ENCODE data around the gene TMEM50B. TPM values are rescaled to one million over a fixed set of nuclear protein-coding genes. Genes with fewer than 3 reads are reported as not detected.
A peak's percentile ranks its signal among the peaks of the same experiment; 100 is the strongest.

TMEM50B gene
- total and polyA plus RNA-seq, 7 donors: 9.0 to 106 (median 63.3) TPM

DNA sequence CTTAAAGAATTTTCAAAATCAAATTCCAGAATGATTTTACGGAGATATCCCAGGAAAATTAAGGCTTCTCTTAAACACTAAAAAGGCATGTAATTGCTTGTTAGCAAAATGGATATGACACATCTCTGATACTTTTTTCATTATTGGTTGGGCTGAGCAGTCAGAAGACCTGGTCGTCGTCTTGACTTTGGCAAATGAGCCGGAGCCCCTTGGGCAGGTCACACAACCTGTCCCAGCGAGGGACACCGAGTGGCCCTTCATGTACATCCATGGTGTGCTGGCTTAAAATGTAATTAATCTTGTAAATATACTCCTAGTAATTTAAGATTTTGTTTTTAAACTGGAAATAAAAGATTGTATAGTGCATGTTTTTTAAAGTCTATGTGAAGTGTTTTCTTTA, 42.6 kb downstream of the TMEM50B start:
- WGBS, 2 donors: 82 to 87% methylated on average over 6 of the region's 6 CpGs
- no peak for TF ChIP-seq EP300 (IDR thresholded peaks at IDR 0.05)
- TF ChIP-seq, protein P1, sequence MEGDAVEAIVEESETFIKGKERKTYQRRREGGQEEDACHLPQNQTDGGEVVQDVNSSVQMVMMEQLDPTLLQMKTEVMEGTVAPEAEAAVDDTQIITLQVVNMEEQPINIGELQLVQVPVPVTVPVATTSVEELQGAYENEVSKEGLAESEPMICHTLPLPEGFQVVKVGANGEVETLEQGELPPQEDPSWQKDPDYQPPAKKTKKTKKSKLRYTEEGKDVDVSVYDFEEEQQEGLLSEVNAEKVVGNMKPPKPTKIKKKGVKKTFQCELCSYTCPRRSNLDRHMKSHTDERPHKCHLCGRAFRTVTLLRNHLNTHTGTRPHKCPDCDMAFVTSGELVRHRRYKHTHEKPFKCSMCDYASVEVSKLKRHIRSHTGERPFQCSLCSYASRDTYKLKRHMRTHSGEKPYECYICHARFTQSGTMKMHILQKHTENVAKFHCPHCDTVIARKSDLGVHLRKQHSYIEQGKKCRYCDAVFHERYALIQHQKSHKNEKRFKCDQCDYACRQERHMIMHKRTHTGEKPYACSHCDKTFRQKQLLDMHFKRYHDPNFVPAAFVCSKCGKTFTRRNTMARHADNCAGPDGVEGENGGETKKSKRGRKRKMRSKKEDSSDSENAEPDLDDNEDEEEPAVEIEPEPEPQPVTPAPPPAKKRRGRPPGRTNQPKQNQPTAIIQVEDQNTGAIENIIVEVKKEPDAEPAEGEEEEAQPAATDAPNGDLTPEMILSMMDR (IDR thresholded peaks at IDR 0.05): no peak
- no peak for TF ChIP-seq POLR2A (IDR thresholded peaks at IDR 0.05)
- no peak for TF ChIP-seq POLR2AphosphoS5 (IDR thresholded peaks at IDR 0.05)
- intact Hi-C loops (cut with DNase I): loop anchor here (5.0 kb wide), 1 partner anchor 35 kb away; the partner anchor contains the start of gene IFNGR2
- no peak for DNase-seq
- peaks cover 16 to 63% (median 34%) of the 10 kb centered on the region in 4 donors for H3K36me3 ChIP-seq
- H3K9me3 ChIP-seq: no peaks in the 10 kb centered on the region
- no peaks in the 10 kb centered on the region for H3K27me3 ChIP-seq
- H3K4me3 ChIP-seq: no peak overlapping the region
- peaks cover 0 to 24% (median 23%) of the 10 kb centered on the region in 4 donors for H3K4me1 ChIP-seq
- no peak overlapping the region for H3K27ac ChIP-seq

DNA sequence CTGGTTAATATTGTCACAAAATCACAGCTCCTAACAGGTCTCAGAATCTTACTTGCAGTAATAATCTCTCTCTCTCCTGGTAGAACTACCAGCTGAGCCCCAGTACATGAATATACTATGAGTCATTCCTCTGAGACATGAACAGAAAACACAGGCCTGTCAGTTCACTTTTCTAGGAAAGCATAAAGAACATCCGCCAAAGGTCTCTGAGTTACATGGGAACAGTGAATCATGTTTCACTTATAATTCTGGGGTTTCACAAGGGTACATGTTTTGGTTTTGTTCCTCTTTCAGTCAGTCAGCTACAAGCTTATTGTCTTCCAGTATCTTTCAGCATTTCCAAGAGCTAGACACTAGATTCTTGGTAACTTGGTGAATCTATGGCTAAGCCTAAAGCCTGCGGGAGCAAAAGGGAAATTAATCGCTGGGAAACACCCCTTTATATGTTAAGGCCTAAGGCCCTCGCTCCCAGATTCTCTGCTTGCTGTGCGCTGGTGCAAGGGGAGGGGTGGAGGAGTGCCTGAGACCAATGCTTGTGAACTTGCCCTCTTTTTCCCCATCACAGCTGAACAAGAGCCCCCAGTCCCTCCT, 44.9 kb downstream of the TMEM50B start:
- intact Hi-C loops (cut with DNase I): loop anchor here (5.0 kb wide), 1 partner anchor 33 kb away; the partner anchor contains the start of gene IFNGR2
- 77 to 85% methylated on average over 5 of the region's 5 CpGs for WGBS, 2 donors
- DNase-seq: no peak
- H3K27me3 ChIP-seq: no peaks in the 10 kb centered on the region
- peaks cover 0 to 24% (median 24%) of the 10 kb centered on the region in 4 donors for H3K4me1 ChIP-seq
- no peaks in the 10 kb centered on the region for H3K9me3 ChIP-seq
- peaks cover 20 to 85% (median 46%) of the 10 kb centered on the region in 4 donors for H3K36me3 ChIP-seq
- H3K4me3 ChIP-seq: no peak overlapping the region
- H3K27ac ChIP-seq: peak overlapping the region; percentile 70 to 83 (median 80)
- TF ChIP-seq POLR2AphosphoS5 (IDR thresholded peaks at IDR 0.05): peak; percentile 41 to 83 (median 62)
- TF ChIP-seq, protein P1 (IDR thresholded peaks at IDR 0.05): no peak
- peak in 1 of 4 donors; percentile 13 for TF ChIP-seq EP300 (IDR thresholded peaks at IDR 0.05)
- TF ChIP-seq POLR2A (IDR thresholded peaks at IDR 0.05): no peak

DNA sequence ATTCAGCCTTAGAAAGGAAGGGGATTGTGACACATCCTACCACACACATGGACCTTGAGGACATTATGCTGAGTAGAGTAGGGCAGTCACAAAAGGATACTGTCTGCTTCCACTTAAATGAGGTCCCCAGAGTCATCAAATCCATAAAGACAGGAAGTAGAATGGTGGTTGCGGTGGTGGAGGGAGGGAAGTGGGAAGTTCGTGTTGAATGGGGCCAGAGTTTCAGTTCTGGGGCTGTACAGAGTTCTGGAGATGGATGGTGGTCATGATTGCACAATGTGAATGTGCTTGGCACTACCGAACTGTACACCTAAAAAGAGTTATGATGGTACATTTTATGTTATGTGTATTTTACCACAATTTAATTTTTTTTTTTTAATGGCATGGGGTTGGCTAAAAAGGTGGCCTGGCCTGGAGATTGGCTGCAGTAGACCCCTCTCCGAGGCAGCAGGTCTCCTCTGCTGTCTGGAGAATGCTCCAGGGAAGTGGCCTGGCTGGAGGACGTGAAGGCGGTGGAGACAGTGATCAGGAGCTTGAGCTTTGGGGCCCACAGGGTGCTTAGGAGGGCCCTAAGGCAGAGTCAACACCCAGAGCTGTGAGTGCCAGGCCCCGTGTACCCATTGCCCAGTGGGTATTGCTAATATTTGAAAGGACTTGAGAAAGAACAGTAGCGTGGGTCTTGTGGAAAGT, 46.2 kb downstream of the TMEM50B start:
- peaks cover 0 to 36% (median 33%) of the 10 kb centered on the region in 4 donors for H3K4me1 ChIP-seq
- peak overlapping the region; percentile 70 to 83 (median 80) for H3K27ac ChIP-seq
- peaks cover 20 to 91% (median 44%) of the 10 kb centered on the region in 4 donors for H3K36me3 ChIP-seq
- no peak for DNase-seq
- 86 to 87% methylated on average over 8 of the region's 8 CpGs for WGBS, 2 donors
- no peak overlapping the region for H3K4me3 ChIP-seq
- H3K27me3 ChIP-seq: no peaks in the 10 kb centered on the region
- no peak for TF ChIP-seq POLR2AphosphoS5 (IDR thresholded peaks at IDR 0.05)
- no peaks in the 10 kb centered on the region for H3K9me3 ChIP-seq
- intact Hi-C loops (cut with DNase I): no loop called here

- no peak for TF ChIP-seq POLR2AphosphoS5 (IDR thresholded peaks at IDR 0.05)
- TF ChIP-seq EP300 (IDR thresholded peaks at IDR 0.05): no peak
- TF ChIP-seq POLR2A (IDR thresholded peaks at IDR 0.05): no peak
- TF ChIP-seq, protein P1 (IDR thresholded peaks at IDR 0.05): no peak
- Histone ChIP-seq H3K9me3 (no peaks in the 10 kb centered on the region), H3K36me3 (peaks cover 17 to 91% (median 42%) of the 10 kb centered on the region in 4 donors), H3K4me1 (peaks cover 0 to 36% (median 35%) of the 10 kb centered on the region in 4 donors), H3K4me3 (no peak overlapping the region), H3K27ac (peak overlapping the region in 2 of 4 donors; percentile 81 to 83), H3K27me3 (no peaks in the 10 kb centered on the region)
- no peak for DNase-seq
- intact Hi-C loops (cut with DNase I): no loop called here
- 95% methylated on average over 8 of the region's 8 CpGs for WGBS, 2 donors
These were observed 46.8 kb downstream of the TMEM50B start for GRCh38 chr21:33433001-33433400.

DNA sequence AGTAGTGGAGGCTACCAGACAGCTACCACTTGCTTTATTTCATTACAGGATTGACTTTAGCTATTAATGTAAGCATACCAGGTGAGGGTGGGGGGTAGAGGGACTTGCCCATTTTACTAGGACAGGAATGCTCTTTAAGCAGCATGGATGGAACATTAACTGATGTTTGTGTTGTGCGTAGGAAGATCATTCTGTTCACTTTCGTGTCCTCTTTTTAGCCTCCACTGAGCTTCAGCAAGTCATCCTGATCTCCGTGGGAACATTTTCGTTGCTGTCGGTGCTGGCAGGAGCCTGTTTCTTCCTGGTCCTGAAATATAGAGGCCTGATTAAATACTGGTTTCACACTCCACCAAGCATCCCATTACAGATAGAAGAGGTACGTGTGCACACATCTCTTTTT, 47.3 kb downstream of the TMEM50B start:
- DNase-seq: no peak
- Histone ChIP-seq H3K27ac (peak overlapping the region in 1 of 4 donors; percentile 83), H3K27me3 (no peaks in the 10 kb centered on the region), H3K4me1 (peaks cover 0 to 36% (median 35%) of the 10 kb centered on the region in 4 donors), H3K9me3 (no peaks in the 10 kb centered on the region), H3K36me3 (peaks cover 14 to 91% (median 41%) of the 10 kb centered on the region in 4 donors), H3K4me3 (no peak overlapping the region)
- intact Hi-C loops (cut with DNase I): no loop called here
- TF ChIP-seq EP300 (IDR thresholded peaks at IDR 0.05): no peak
- no peak for TF ChIP-seq POLR2A (IDR thresholded peaks at IDR 0.05)
- TF ChIP-seq POLR2AphosphoS5 (IDR thresholded peaks at IDR 0.05): no peak
- TF ChIP-seq, protein P1 (IDR thresholded peaks at IDR 0.05): no peak
- WGBS, 2 donors: 91 to 94% methylated on average over 6 of the region's 6 CpGs
